MCF 10A (cell line): ENCODE measurements around the gene CLCA2. TPM values are rescaled to one million over a fixed set of nuclear protein-coding genes. Genes with fewer than 3 reads are reported as not detected.

Experiments
- BruUV-seq: library from RNA; stranded (reverse); fragments of 400-500 nt; replicated peaks from 2 replicates; lab custom pipeline; 2021; lab: Mats Ljungman, UMichigan
- CTCF ChIA-PET: fragments of 300-600 bp; sonication (Branson Sonifier 250); formaldehyde crosslinking; extraction: SDS; loops from one replicate; lab custom pipeline; 2021; ENCODE audit warnings: antibody characterized with exemption, inconsistent platforms; lab: Yijun Ruan, JAX
- POLR2A ChIA-PET: fragments of 300-600, 350-650 bp; sonication (Branson Sonifier 250); formaldehyde crosslinking; extraction: SDS; loops from one replicate; lab custom pipeline; 2020; ENCODE audit warnings: antibody characterized with exemption, inconsistent platforms; lab: Yijun Ruan, JAX
- DNase-seq: peaks from one replicate; pipeline ENCODE4 v3.0.0-alpha.2; 2018; ENCODE audit not compliant: unreplicated experiment
- H3K27ac Mint-ChIP-seq: one replicate; pipeline ENCODE4 v1.8.0; 2022; ENCODE audit warnings: mild to moderate bottlenecking, low read depth, mixed read lengths; ENCODE audit not compliant: unreplicated experiment
- H3K27me3 Mint-ChIP-seq: one replicate; pipeline ENCODE4 v1.8.0; 2022; ENCODE audit warnings: mixed read lengths; ENCODE audit not compliant: insufficient read depth, unreplicated experiment
- H3K36me3 Mint-ChIP-seq: one replicate; pipeline ENCODE4 v1.8.0; 2022; ENCODE audit warnings: mild to moderate bottlenecking, moderate library complexity, mixed read lengths; ENCODE audit not compliant: insufficient read depth, unreplicated experiment
- H3K4me1 Mint-ChIP-seq: one replicate; pipeline ENCODE4 v1.8.0; 2022; ENCODE audit warnings: mixed read lengths; ENCODE audit not compliant: insufficient read depth, unreplicated experiment
- H3K4me3 Mint-ChIP-seq: one replicate; pipeline ENCODE4 v1.8.0; 2022; ENCODE audit warnings: mild to moderate bottlenecking, moderate library complexity, mixed read lengths; ENCODE audit not compliant: unreplicated experiment
- H3K9me3 Mint-ChIP-seq: one replicate; pipeline ENCODE4 v1.8.0; 2022; ENCODE audit warnings: mixed read lengths; ENCODE audit not compliant: unreplicated experiment
- intact Hi-C: fragments of 100-400 bp; cut with micrococcal nuclease; formaldehyde crosslinking; loops from 2 replicates; pipeline ENCODE4 v1.14.1; 2022
- total RNA-seq: library from RNA; stranded (reverse); gene quantifications from 2 replicates; pipeline ENCODE4 v1.2.3, GENCODE V29; 2022
- TF ChIP-seq, protein P1 (sequence below): fragments of 200-600 bp; IDR thresholded peaks from one replicate; pipeline ENCODE4 v1.8.0; 2022; ENCODE audit warnings: antibody characterized with exemption, mild to moderate bottlenecking; ENCODE audit not compliant: unreplicated experiment

Gene CLCA2
- total RNA-seq, 1 experiment from 2014 or later: 113 TPM

DNA sequence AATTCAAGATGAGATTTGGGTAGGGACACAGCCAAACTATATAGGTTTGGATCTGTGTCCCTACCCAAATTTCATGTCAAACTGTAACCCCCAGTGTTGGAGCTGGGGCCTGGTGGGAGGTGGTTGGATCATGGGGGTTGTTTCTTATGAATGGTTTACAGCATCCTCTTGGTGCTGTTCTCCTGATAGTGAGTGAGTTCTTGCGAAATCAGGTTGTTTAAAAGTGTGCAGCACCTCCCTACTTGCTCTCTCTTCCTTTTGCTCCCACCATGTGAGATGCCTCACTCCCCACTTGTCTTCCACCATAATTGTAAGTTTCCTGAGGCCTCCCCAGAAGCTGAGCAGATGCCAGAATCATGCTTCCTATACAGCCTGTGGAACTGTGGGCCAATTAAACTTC is 45.2 kb upstream of the CLCA2 start:
- BruUV-seq: no TSS peak
- Mint-ChIP-seq H3K9me3 (no peaks in the 10 kb centered on the region), H3K36me3 (peaks cover 27% of the 10 kb centered on the region)

DNA sequence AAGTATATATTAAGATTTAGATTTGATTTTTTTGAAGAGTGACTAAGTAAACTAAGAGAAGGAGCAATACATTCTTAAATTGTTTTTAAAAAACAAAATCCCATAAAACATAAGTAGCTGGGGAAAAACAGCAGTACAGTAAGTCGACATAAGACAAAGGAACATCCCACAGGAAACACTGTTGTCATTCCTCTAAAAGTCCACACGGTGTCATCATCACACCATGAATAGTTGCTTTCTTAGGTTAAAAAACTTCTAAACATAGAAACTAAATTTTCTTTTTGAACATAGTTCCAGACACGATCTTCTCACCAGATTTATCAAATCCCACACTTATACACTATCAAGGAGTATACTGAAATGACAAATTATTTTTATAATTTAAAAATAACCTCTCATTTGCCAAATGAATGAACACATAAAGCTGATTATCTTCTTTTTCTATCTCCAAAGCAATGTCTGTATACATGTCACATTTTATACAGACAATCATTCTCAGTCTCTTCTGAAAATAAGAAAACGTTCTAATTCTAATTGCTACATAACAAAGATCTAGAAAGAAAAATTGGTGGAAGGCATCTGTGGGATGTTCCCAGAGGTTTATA is 43.6 kb upstream of the CLCA2 start:
- H3K36me3 Mint-ChIP-seq: peaks cover 26% of the 10 kb centered on the region
- TF ChIP-seq, protein P1, sequence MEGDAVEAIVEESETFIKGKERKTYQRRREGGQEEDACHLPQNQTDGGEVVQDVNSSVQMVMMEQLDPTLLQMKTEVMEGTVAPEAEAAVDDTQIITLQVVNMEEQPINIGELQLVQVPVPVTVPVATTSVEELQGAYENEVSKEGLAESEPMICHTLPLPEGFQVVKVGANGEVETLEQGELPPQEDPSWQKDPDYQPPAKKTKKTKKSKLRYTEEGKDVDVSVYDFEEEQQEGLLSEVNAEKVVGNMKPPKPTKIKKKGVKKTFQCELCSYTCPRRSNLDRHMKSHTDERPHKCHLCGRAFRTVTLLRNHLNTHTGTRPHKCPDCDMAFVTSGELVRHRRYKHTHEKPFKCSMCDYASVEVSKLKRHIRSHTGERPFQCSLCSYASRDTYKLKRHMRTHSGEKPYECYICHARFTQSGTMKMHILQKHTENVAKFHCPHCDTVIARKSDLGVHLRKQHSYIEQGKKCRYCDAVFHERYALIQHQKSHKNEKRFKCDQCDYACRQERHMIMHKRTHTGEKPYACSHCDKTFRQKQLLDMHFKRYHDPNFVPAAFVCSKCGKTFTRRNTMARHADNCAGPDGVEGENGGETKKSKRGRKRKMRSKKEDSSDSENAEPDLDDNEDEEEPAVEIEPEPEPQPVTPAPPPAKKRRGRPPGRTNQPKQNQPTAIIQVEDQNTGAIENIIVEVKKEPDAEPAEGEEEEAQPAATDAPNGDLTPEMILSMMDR: peak; percentile 82
- BruUV-seq: no TSS peak
- no peak overlapping the region for H3K4me3 Mint-ChIP-seq
- no peaks in the 10 kb centered on the region for H3K4me1 Mint-ChIP-seq
- CTCF ChIA-PET: interaction anchor here (0.5 to 2.2 kb wide), 27 partner anchors 9 to 361 kb away, joined by 3 to 23 read pairs (median 4); partner anchors contain the start of genes CLCA2 and ODF2L
- POLR2A ChIA-PET: interaction anchor here (1.0 to 1.6 kb wide), 6 partner anchors 22 to 324 kb away, joined by 3 to 7 read pairs (median 3); partner anchors contain the start of gene SH3GLB1
- peak; percentile 73 for DNase-seq
- intact Hi-C loops: loop anchor here (1.0 to 10.0 kb wide), 4 partner anchors 39 to 314 kb away; no protein-coding TSS in a partner anchor
- no peak overlapping the region for H3K27ac Mint-ChIP-seq
- H3K27me3 Mint-ChIP-seq: no peaks in the 10 kb centered on the region
- no peaks in the 10 kb centered on the region for H3K9me3 Mint-ChIP-seq

More for the DNA sequence above, 45.2 kb upstream of the CLCA2 start:
- intact Hi-C loops: no loop called here
- no peak overlapping the region for H3K27ac Mint-ChIP-seq
- no peak overlapping the region for H3K4me3 Mint-ChIP-seq
- ChIA-PET POLR2A (no interaction called here), CTCF (interaction anchor here (0.8 to 2.2 kb wide), 6 partner anchors 45 to 129 kb away, joined by 4 to 23 read pairs (median 10); partner anchors contain the start of gene CLCA2)
- no peaks in the 10 kb centered on the region for H3K27me3 Mint-ChIP-seq
- TF ChIP-seq, protein P1: no peak
- no peak for DNase-seq
- H3K4me1 Mint-ChIP-seq: no peaks in the 10 kb centered on the region

DNA sequence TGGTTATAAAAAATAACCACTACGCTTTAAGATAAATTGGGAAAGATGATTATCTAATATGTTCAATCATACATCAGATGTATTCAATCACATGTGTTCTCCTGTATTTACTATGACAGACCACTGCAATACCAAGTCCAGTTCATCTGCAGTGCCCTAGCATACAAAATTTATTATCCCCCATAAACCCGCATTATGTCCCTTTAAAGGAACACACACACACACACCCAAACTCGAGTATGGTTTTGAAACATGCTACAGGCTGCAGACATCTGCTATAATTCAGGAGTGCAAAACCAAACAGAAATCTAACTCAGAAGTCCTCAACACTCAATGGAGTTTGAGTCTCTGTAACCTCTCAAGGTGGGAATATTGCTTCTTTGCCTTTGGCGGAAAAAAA is 42.7 kb upstream of the CLCA2 start:
- CTCF ChIA-PET: no interaction called here
- BruUV-seq: no TSS peak
- no peaks in the 10 kb centered on the region for H3K4me1 Mint-ChIP-seq
- TF ChIP-seq, protein P1: no peak
- intact Hi-C loops: loop anchor here (10.0 kb wide), 1 partner anchor 314 kb away; no protein-coding TSS in a partner anchor
- POLR2A ChIA-PET: no interaction called here
- no peak overlapping the region for H3K4me3 Mint-ChIP-seq
- no peaks in the 10 kb centered on the region for H3K9me3 Mint-ChIP-seq
- DNase-seq: no peak
- peaks cover 23% of the 10 kb centered on the region for H3K36me3 Mint-ChIP-seq
- H3K27me3 Mint-ChIP-seq: no peaks in the 10 kb centered on the region
- H3K27ac Mint-ChIP-seq: peak overlapping the region; percentile 53

DNA sequence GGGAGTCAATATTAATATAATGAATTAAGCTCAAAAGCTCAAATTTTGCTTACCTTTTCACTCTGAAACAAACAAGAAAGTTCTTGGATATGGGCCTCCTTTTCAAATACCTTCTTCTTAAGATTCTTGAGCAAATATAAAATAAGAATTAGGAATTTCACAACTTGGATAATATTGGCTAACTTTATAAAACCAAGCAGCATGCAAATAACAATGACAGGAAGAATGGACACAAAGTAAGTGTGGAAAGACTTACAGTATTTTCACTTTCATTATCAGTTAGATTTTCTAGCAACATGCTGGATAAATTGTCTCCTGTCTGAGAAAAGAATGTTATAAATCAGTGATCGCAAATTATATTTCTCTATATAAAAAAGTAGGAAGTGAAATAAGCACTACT is 41.1 kb upstream of the CLCA2 start:
- H3K36me3 Mint-ChIP-seq: peaks cover 12% of the 10 kb centered on the region
- H3K27ac Mint-ChIP-seq: peak overlapping the region; percentile 19
- CTCF ChIA-PET: interaction anchor here (1.2 kb wide), 1 partner anchor 124 kb away, joined by 4 read pairs; no protein-coding TSS in a partner anchor
- BruUV-seq: no TSS peak
- no peaks in the 10 kb centered on the region for H3K9me3 Mint-ChIP-seq
- POLR2A ChIA-PET: interaction anchor here (0.7 to 6.1 kb wide), 6 partner anchors 12 to 322 kb away, joined by 3 to 51 read pairs (median 20); partner anchors contain the start of genes CLCA2, ODF2L and SH3GLB1
- peak; percentile 16 for DNase-seq
- no peaks in the 10 kb centered on the region for H3K27me3 Mint-ChIP-seq
- peak overlapping the region; percentile 29 for H3K4me3 Mint-ChIP-seq
- intact Hi-C loops: loop anchor here (10.0 kb wide), 1 partner anchor 312 kb away; no protein-coding TSS in a partner anchor
- TF ChIP-seq, protein P1: no peak
- H3K4me1 Mint-ChIP-seq: no peaks in the 10 kb centered on the region
